Activated CD8-positive, alpha-beta memory T cell treated with anti-CD3 and anti-CD28 coated beads for 24 hours (primary cell): Measurements from ENCODE around the gene GOLGA5.
"Not testable (repeated sequence)": the region's sequence is repeated elsewhere in the genome, so short reads cannot be mapped to it uniquely, and the experiment has no call there.

Experiments
- DNase-seq: peaks from one replicate; pipeline ENCODE4 v3.0.0-alpha.2; 2020

The GOLGA5 gene

GRCh38 chr14:92793709-92794546 is at the start of gene GOLGA5:
TSS of gene GOLGA5 (plus strand) at chr14:92794305. CDS start at chr14:92797438, 3,133 bp downstream.
- DNase-seq, result peak; percentile 99

- no peak for DNase-seq
These were observed 46.3 kb upstream of the GOLGA5 start for GRCh38 chr14:92747701-92748258.

GRCh38 chr14:92748259-92749016 is 45.7 kb upstream of the GOLGA5 start, which contains the start of gene LGMN:
TSS of gene LGMN (minus strand) at chr14:92748627. CDS start at chr14:92732786, 15,841 bp downstream.
- DNase-seq, result peak; percentile 89

- peak; percentile 69 for DNase-seq
These were observed 43.8 kb upstream of the GOLGA5 start for GRCh38 chr14:92750222-92750728.

GRCh38 chr14:92750994-92751400 is 43.1 kb upstream of the GOLGA5 start:
- DNase-seq, result no peak

GRCh38 chr14:92751819-92752218 is 42.3 kb upstream of the GOLGA5 start:
- DNase-seq, result no peak

GRCh38 chr14:92753250-92753649 is 40.9 kb upstream of the GOLGA5 start:
- DNase-seq, result no peak

- DNase-seq, result no peak
These were observed 39.1 kb upstream of the GOLGA5 start for GRCh38 chr14:92754966-92755365.

DNA sequence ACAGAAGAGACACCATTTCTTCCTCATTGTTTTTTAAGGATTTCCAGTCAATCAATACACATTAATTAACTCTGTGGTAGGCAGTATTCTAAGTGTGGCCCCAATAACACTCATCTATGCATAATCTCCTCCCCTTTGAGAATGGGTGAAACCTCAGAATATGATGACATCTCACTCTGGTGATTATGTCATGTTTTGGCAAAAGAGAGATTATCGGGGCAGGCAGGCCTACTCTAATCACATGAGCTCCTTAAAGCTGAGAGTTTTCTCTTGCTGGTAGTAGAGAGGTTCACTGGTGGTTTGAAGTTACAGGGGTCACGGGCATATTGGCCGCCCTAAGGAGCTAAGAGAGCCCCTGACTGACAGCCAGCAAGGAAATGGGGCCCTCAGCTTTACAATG is 38.6 kb upstream of the GOLGA5 start:
- no peak for DNase-seq

- no peak for DNase-seq
These were observed 37.7 kb upstream of the GOLGA5 start for GRCh38 chr14:92756446-92756845.

GRCh38 chr14:92759300-92759678 is 34.8 kb upstream of the GOLGA5 start:
- DNase-seq, result no peak

DNA sequence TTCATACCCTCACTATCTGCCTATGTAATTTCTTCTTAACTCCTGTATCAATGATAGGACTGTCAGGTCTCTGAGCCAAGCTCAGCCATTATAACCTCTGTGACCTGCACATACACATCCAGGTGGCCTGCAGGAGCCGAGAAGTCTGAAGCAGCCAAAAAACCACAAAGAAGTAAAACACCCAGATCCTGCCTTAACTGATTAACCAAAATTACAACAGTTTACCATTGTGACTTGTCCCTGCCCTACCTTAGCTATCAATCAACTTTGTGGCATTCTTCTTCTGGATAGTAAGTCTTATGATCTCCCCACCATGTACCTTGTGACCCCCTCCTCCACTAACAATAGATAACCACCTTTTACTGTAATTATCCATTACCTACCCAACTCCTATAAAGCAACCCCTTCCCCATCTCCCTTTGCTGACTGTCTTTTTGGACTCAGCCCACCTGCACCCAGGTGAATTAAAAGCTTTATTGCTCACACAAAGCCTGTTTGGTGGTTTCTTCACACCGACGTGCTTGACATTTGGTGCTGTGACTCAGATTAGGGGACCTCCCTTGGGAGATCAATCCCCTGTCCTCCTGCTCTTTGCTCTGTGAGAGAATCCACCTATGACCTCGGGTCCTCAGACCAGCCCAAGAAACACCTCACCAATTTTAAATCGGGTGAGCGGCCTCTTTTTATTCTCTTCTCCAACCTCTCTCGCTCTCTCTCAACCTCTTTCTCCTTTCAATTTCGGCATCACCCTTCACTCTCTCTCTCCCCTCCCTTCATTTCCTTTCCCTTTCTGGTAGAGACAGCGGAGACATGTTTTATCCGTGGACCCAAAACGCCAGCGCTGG is 34.2 kb upstream of the GOLGA5 start:
- DNase-seq, result no peak

- DNase-seq, result no peak
These were observed 33.6 kb upstream of the GOLGA5 start for GRCh38 chr14:92760524-92760805.

GRCh38 chr14:92763666-92764631 is 30.2 kb upstream of the GOLGA5 start:
- DNase-seq, result not testable (repeated sequence)

DNA sequence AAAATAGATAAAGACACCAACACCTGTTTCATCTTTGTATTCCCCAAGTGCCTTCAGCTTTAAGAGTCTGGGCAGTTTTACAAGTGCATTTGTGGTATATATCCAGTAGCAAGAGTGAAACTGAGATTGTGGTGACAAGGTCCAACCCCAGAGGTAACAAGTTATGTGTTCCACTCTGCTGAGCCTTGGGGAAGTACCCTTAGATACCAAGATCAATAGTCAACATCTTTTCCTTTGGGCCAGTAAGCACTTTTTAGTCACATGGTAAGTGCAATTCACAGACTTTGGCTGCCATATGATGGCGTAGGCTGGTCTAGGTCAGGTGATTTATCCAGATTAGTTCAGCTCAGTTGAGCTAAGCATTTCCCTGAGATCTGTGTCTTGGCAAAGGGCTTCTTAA is 25.9 kb upstream of the GOLGA5 start:
- not testable (repeated sequence) for DNase-seq

DNA sequence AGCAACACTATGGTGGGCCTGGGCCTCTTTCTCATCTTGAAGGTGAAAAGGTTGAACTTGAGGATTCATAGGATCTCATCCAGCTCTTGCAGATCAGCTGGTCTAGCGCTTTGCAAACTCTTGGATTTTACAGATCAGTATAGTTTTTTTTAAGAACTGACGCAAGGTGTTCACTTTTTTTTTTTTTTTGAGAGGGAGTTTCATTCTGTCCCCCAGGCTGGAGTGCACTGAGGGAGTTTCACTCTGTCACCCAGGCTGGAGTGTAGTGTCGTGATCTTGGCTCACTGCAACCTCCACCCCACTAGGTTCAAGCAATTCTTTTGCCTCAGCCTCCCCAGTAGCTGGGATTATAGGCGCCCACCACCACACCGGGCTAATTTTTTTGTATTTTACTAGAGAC is 25.3 kb upstream of the GOLGA5 start:
- DNase-seq, result no peak

DNA sequence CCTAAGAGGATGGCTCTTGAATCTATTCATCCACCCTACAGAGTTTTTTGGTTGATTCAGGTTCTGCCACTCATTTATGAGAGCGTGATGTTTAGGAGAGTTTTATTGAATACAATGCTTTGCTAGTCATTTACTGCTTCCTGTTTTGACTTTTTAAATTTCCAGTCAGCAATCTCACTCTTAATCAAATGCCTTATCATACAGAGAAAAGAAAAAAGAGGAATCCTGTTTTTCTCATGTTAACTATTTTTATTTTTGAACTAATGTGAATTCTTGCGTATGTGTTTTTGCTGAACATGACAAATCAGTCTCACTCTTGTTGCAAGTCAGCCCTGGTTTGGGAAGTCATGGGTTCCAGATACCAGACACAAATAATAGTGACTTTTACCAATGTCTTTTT is 23.6 kb upstream of the GOLGA5 start:
- DNase-seq, result no peak

GRCh38 chr14:92774572-92774971 is 19.5 kb upstream of the GOLGA5 start:
- DNase-seq, result no peak

DNA sequence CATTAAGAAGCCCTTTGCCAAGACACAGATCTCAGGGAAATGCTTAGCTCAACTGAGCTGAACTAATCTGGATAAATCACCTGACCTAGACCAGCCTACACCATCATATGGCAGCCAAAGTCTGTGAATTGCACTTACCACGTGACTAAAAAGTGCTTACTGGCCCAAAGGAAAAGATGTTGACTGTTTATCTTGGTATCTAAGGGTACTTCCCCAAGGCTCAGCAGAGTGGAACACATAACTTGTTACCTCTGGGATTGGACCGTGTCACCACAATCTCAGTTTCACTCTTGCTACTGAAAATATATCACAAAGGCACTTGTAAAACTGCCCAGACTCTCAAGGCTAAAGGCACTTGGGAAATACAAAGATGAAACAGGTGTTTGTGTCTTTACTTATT is 18.8 kb upstream of the GOLGA5 start:
- DNase-seq, result not testable (repeated sequence)

DNA sequence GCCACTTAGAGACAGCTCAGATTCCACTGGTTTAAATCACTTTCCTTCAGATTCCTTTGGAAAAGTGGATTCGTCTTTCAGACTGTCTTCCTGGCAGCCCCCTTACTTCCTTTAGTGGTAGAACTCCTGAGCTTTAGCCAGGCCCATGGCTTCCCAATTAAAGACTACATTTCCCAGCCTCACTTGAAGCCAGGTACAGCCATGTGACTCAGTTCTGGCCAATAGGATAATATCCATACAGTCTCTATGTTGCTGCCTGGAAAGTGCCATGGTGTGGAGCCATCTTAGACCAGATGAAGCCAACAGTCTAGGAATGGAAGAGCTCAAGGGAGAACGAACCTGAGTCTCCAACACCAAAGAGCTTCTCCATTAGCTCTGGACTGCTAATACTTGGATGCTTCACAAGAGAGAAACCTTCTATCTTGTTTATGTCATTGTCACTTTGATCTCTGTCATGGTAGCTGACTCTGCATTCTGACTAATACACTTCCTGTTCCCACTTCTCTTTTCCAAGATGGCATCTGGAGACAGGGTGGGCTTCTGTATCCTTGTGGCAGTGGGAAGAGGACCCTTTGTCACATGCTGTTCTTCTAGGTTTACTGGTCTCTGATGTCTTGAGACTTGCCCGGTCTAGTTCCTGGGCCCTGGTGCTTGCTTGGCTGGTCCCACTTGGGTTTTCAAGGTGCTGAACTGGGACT is 15.1 kb upstream of the GOLGA5 start:
- not testable (repeated sequence) for DNase-seq
